SH-SY5Y (cell line): ENCODE data around the gene CELA3A.

ENCODE experiments used
- GATA2 ChIP-seq: IDR thresholded peaks from 2 replicates; pipeline ENCODE4 v1.6.1; 2011; ENCODE audit warnings: mild to moderate bottlenecking, low read depth, low read length
- GATA3 ChIP-seq: IDR thresholded peaks from 2 replicates; pipeline ENCODE4 v1.6.1; 2011; ENCODE audit warnings: low read depth, mild to moderate bottlenecking, low read length, moderate library complexity

GRCh38 chr1:22056043-22056442 is 54.6 kb downstream of the CELA3A start:
- TF ChIP-seq GATA2 (no peak), GATA3 (no peak)
